OCI-LY3 (cell line): ENCODE measurements around the gene ZNF232.

Source experiments
- EZH2phosphoT487 ChIP-seq: fragments of 200-600 bp; shearing (Covaris generic); IDR thresholded peaks from 2 replicates; pipeline ENCODE4 v1.6.1; 2018; ENCODE audit warnings: antibody characterized with exemption, mixed run types, low read depth
- TF ChIP-seq, protein P1 (sequence below): fragments of 200-600, 300-600 bp; sonication (generic); IDR thresholded peaks from 2 replicates; pipeline ENCODE4 v1.5.1; 2014; ENCODE audit warnings: antibody characterized with exemption, low read length, low read depth

GRCh38 chr17:5123343-5124124 lies 11.9 kb upstream of the ZNF232 start:
- TF ChIP-seq, protein P1, sequence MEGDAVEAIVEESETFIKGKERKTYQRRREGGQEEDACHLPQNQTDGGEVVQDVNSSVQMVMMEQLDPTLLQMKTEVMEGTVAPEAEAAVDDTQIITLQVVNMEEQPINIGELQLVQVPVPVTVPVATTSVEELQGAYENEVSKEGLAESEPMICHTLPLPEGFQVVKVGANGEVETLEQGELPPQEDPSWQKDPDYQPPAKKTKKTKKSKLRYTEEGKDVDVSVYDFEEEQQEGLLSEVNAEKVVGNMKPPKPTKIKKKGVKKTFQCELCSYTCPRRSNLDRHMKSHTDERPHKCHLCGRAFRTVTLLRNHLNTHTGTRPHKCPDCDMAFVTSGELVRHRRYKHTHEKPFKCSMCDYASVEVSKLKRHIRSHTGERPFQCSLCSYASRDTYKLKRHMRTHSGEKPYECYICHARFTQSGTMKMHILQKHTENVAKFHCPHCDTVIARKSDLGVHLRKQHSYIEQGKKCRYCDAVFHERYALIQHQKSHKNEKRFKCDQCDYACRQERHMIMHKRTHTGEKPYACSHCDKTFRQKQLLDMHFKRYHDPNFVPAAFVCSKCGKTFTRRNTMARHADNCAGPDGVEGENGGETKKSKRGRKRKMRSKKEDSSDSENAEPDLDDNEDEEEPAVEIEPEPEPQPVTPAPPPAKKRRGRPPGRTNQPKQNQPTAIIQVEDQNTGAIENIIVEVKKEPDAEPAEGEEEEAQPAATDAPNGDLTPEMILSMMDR = no peak
- no peak for TF ChIP-seq EZH2phosphoT487
